ENCODE measurements around the gene BANF2. TPM values are rescaled to one million over a fixed set of nuclear protein-coding genes. Genes with fewer than 3 reads are reported as not detected.

BANF2 gene
- total RNA-seq, 1 donor from 2014 or later = not detected

DNA sequence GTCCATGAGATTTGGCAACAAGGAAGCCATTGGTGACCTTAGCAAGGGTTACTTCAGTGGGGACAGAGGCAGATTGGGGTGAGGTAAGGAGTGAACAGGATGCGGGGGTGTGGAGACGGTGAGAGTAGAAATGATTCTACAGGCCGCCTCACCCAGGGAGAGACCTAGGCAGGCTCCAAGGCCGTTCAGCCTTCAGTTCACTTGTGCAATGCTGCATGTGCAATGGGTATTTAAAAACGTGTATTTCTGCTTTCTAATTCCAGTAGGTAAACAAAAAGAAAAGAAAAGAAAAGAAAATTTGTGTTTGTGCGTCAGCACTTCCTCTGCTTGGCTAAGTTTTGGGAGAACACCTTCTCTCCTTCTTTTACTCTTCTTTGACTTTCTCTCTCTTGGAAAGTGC, 56.8 kb downstream of the BANF2 start:
- Mint-ChIP-seq H3K27ac (no peak overlapping the region), H3K9me3 (peaks cover 6% of the 10 kb centered on the region), H3K4me3 (no peak overlapping the region), H3K27me3 (peaks cover 11% of the 10 kb centered on the region), H3K4me1 (ENCODE audit: unreplicated experiment) (peaks cover 5% of the 10 kb centered on the region), H3K36me3 (no peaks in the 10 kb centered on the region)
- DNase-seq (ENCODE audit: extremely low spot score, unreplicated experiment) = no peak
- TF ChIP-seq, protein P1, sequence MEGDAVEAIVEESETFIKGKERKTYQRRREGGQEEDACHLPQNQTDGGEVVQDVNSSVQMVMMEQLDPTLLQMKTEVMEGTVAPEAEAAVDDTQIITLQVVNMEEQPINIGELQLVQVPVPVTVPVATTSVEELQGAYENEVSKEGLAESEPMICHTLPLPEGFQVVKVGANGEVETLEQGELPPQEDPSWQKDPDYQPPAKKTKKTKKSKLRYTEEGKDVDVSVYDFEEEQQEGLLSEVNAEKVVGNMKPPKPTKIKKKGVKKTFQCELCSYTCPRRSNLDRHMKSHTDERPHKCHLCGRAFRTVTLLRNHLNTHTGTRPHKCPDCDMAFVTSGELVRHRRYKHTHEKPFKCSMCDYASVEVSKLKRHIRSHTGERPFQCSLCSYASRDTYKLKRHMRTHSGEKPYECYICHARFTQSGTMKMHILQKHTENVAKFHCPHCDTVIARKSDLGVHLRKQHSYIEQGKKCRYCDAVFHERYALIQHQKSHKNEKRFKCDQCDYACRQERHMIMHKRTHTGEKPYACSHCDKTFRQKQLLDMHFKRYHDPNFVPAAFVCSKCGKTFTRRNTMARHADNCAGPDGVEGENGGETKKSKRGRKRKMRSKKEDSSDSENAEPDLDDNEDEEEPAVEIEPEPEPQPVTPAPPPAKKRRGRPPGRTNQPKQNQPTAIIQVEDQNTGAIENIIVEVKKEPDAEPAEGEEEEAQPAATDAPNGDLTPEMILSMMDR (conservative IDR thresholded peaks at IDR 0.05) = no peak

DNA sequence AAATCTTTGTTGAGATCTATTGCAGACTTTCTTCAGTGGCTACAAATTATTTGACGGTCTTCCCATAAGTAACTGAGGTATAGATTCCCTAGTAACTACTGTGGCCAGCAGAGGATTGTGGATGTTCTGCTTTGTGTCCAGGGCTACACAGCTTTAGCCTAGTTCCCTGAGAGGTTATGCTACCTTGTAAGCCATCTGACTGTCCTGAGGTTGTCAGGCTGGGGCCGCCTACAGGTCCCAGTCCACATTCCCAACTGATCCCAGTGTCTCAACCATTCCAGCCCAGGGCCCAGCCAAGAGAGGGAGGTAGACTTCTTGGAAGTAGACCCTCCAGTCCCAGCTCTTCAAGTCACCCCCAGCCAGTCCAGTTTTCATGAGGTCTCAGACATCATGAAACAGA, 57.7 kb downstream of the BANF2 start:
- Mint-ChIP-seq H3K4me3 (no peak overlapping the region), H3K4me1 (ENCODE audit: unreplicated experiment) (peaks cover 5% of the 10 kb centered on the region), H3K27me3 (peaks cover 11% of the 10 kb centered on the region), H3K9me3 (peaks cover 6% of the 10 kb centered on the region), H3K36me3 (no peaks in the 10 kb centered on the region), H3K27ac (no peak overlapping the region)
- DNase-seq (ENCODE audit: extremely low spot score, unreplicated experiment) = no peak
- TF ChIP-seq, protein P1 (conservative IDR thresholded peaks at IDR 0.05) = no peak

DNA sequence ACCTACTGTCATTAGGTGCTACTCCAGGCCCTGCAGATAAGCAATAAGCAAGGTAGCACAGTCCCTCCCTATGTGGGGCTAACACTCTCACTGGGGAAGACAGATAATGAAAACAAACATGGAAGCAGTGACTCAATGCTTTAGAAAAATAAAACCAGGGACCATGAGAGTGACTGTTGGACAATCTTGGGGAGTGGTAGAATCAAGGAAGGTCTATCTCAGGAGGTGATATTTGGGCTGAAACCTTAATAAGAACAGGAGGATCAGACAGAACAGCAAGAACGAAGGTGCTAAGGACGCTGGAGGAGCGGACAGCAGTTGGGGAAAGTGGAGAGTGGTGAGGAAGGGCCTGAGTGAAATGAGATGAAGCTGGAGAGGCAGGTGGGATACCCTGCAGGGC, 58.2 kb downstream of the BANF2 start:
- Mint-ChIP-seq H3K9me3 (peaks cover 6% of the 10 kb centered on the region), H3K4me3 (no peak overlapping the region), H3K27ac (no peak overlapping the region), H3K36me3 (no peaks in the 10 kb centered on the region), H3K4me1 (ENCODE audit: unreplicated experiment) (peaks cover 9% of the 10 kb centered on the region), H3K27me3 (peaks cover 8% of the 10 kb centered on the region)
- TF ChIP-seq, protein P1 (conservative IDR thresholded peaks at IDR 0.05) = no peak
- no peak for DNase-seq (ENCODE audit: extremely low spot score, unreplicated experiment)

DNA sequence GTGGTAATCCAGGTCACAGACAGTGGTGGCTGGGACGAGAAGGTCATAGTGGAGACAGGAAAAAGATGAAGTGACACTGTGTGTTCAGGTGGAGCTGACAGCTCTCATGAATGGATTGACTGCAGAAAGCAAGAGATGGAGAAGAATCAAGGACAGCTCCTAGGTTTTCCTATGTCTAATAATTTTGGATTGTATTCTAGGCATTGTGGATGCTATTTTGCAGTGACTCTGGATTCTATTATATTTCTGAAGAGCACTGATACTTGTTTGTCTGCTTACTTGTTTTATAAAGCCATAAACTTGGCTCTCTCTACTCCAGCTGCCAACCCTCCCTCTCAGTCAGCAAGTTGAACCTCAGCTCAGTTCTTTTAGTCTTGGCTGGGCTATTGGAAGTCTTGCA, 58.7 kb downstream of the BANF2 start:
- DNase-seq (ENCODE audit: extremely low spot score, unreplicated experiment) = no peak
- Mint-ChIP-seq H3K27ac (no peak overlapping the region), H3K4me1 (ENCODE audit: unreplicated experiment) (peaks cover 14% of the 10 kb centered on the region), H3K9me3 (peaks cover 6% of the 10 kb centered on the region), H3K4me3 (no peak overlapping the region), H3K27me3 (peaks cover 7% of the 10 kb centered on the region), H3K36me3 (no peaks in the 10 kb centered on the region)
- TF ChIP-seq, protein P1 (conservative IDR thresholded peaks at IDR 0.05) = no peak

DNA sequence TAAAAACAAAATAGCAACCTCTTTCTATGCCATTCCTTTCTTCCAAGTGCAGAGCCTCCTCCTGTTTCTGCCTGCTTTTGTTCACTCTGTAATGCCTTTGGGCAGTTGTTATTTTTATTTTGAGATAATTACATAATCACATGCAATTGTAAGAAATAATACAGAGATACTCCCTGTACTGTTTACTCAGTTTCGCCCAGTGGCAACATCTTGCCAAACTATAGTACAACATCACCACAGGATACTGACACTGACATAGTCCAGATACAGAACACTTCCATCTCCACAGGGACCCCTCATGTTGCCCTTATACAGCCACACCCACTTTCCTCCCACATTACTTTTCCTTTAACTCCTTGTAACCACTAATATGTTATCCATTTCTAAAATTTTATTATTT, 59.7 kb downstream of the BANF2 start:
- Mint-ChIP-seq H3K4me1 (ENCODE audit: unreplicated experiment) (peaks cover 14% of the 10 kb centered on the region), H3K36me3 (no peaks in the 10 kb centered on the region), H3K27ac (no peak overlapping the region)

More for the DNA sequence above, 59.7 kb downstream of the BANF2 start:
- H3K27me3 Mint-ChIP-seq = no peaks in the 10 kb centered on the region
- TF ChIP-seq, protein P1 (conservative IDR thresholded peaks at IDR 0.05) = no peak
- no peak overlapping the region for H3K4me3 Mint-ChIP-seq
- no peak for DNase-seq (ENCODE audit: extremely low spot score, unreplicated experiment)
- H3K9me3 Mint-ChIP-seq = peaks cover 6% of the 10 kb centered on the region

Data from type B pancreatic cell (in vitro differentiated cells).